ENCODE measurements around the gene CNPPD1. TPM values are rescaled to one million over a fixed set of nuclear protein-coding genes. Genes with fewer than 3 reads are reported as not detected.

Gene CNPPD1
- total and polyA plus RNA-seq, 2 of the 8 experiments (the other 6 are each of a cell fraction or from before 2014, with no cell fraction given), result 32.9 to 35.9 TPM

DNA sequence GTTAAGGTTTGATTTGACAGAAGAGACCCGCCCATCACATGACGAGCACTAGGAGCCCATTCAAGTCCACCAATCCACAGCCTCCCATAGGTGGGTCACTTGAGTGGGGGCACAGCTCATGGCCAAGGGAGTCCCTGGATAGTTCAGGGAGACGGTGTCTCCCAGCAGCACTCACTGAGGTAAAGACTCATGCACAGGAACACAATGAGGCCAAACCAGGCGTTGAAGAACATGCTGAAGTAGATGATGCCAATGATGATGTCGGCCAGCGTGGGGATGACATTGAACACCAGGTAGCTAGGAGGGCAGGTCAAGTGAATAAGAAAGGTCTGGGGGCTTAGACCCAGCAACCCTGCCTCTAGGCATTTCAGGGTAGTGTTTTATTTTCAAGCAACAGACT lies 38.1 kb upstream of the CNPPD1 start:
- Histone ChIP-seq H4K5ac (ENCODE audit: insufficient read length, low read depth, low read length) (no peak overlapping the region), H3K36me3 (ENCODE audit: control insufficient read depth in 2 of 4, insufficient read depth in 4 of 4, low read length in 3 of 4) (peaks cover 14 to 51% (median 29%) of the 10 kb centered on the region in 4 experiments), H3K27me3 (replicated peaks in 1 of 4; ENCODE audit: control insufficient read depth in 3 of 4, extremely low read depth in 1 of 4, insufficient read depth in 3 of 4, low read length in 3 of 4) (no peaks in the 10 kb centered on the region; a peak in 1 of 7 replicates), H2BK12ac (ENCODE audit: low read depth, low read length) (no peak overlapping the region), H3K4ac (replicated peaks; ENCODE audit: insufficient read length, low read depth, low read length) (no peak overlapping the region), H3K4me3 (ENCODE audit: extremely low read depth in 1 of 4, insufficient read depth in 2 of 4, low read depth in 3 of 4, low read length in 4 of 4) (no peak overlapping the region), H2BK15ac (ENCODE audit: low read length) (no peak overlapping the region), H3K23ac (ENCODE audit: insufficient read length) (no peak overlapping the region), H2AK5ac (ENCODE audit: low read depth, low read length) (no peak overlapping the region), H3K9ac (replicated peaks in 1 of 4; ENCODE audit: extremely low read depth in 1 of 4, low read depth in 3 of 4, low read length in 3 of 4) (no peak overlapping the region), H2BK20ac (ENCODE audit: low read length) (no peak overlapping the region), H4K8ac (ENCODE audit: extremely low read depth, insufficient read depth, low read length) (no peak overlapping the region), H3K4me1 (replicated peaks in 1 of 4; ENCODE audit: control insufficient read depth in 3 of 4, insufficient read depth in 4 of 4, low read length in 3 of 4) (peaks cover 0 to 11% (median 6%) of the 10 kb centered on the region in 4 experiments; a peak in 3 of 7 replicates), H3K79me1 (ENCODE audit: low read depth, low read length) (no peaks in the 10 kb centered on the region), H2BK120ac (replicated peaks; ENCODE audit: low read depth, low read length) (no peak overlapping the region), H4K20me1 (replicated peaks in 1 of 2; ENCODE audit: control insufficient read depth in 1 of 2, insufficient read depth in 2 of 2, low read length in 2 of 2) (peaks cover 0 to 2% of the 10 kb centered on the region in 2 experiments), H3K4me2 (ENCODE audit: insufficient read depth in 1 of 2, low read depth in 2 of 2, low read length in 2 of 2) (no peak overlapping the region), H3K79me2 (ENCODE audit: control insufficient read depth in 1 of 2, insufficient read depth in 2 of 2, low read length in 2 of 2) (no peaks in the 10 kb centered on the region), H2BK5ac (ENCODE audit: low read depth, low read length) (no peak overlapping the region), H3K56ac (replicated peaks; ENCODE audit: insufficient read length, low read depth, low read length) (no peak overlapping the region), H4K91ac (replicated peaks; ENCODE audit: insufficient read length, low read length) (no peak overlapping the region), H2AFZ (ENCODE audit: low read length) (no peak overlapping the region), H3K27ac (ENCODE audit: low read depth, low read length) (no peak overlapping the region), H3K14ac (ENCODE audit: insufficient read length) (no peak overlapping the region), H3K23me2 (ENCODE audit: low read depth, low read length) (peaks cover 14% of the 10 kb centered on the region), H3K18ac (ENCODE audit: extremely low read depth, low read length) (no peak overlapping the region), H3K9me3 (ENCODE audit: insufficient read depth in 2 of 2, low read depth in 1 of 2, low read length in 1 of 2) (no peaks in the 10 kb centered on the region)
- DNase-seq (ENCODE audit: low read depth in 1 of 2, low spot score in 2 of 2) (no peak), FAIRE-seq (no peak)
- 93% methylated on average over 6 of the region's 6 CpGs; no CpG with 5 or more reads in 1 of the 2 experiments for WGBS, 2 experiments (ENCODE audit: extremely low coverage in 1 of 2, insufficient coverage in 1 of 2, insufficient read length in 1 of 2, insufficient replicate concordance in 2 of 2, low coverage in 1 of 2, low lambda C conversion rate in 2 of 2, missing lambda C conversion rate in 1 of 2)
- CTCF ChIA-PET (ENCODE audit: partially characterized antibody), result interaction anchor here (0.8 to 1.8 kb wide), 2 partner anchors 30 to 34 kb away, joined by 3 to 4 read pairs; no protein-coding TSS in a partner anchor
- POLR2A ChIA-PET (ENCODE audit: partially characterized antibody), result interaction anchor here (1.1 to 14.0 kb wide), 2 partner anchors 11 to 33 kb away, joined by 4 to 190 read pairs; partner anchors contain the start of genes GLB1L, STK16, TUBA4A and TUBA4B
- TF ChIP-seq JUN (IDR thresholded peaks at IDR 0.05; ENCODE audit: low read depth, low read length), result no peak
- TF ChIP-seq, protein P1, sequence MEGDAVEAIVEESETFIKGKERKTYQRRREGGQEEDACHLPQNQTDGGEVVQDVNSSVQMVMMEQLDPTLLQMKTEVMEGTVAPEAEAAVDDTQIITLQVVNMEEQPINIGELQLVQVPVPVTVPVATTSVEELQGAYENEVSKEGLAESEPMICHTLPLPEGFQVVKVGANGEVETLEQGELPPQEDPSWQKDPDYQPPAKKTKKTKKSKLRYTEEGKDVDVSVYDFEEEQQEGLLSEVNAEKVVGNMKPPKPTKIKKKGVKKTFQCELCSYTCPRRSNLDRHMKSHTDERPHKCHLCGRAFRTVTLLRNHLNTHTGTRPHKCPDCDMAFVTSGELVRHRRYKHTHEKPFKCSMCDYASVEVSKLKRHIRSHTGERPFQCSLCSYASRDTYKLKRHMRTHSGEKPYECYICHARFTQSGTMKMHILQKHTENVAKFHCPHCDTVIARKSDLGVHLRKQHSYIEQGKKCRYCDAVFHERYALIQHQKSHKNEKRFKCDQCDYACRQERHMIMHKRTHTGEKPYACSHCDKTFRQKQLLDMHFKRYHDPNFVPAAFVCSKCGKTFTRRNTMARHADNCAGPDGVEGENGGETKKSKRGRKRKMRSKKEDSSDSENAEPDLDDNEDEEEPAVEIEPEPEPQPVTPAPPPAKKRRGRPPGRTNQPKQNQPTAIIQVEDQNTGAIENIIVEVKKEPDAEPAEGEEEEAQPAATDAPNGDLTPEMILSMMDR (IDR thresholded peaks at IDR 0.05; ENCODE audit: control extremely low read depth in 1 of 3, insufficient read depth in 1 of 3, low read depth in 1 of 3, low read length in 3 of 3), result no peak

Measured in H1 (cell line).